Mesothelial cell of epicardium (in vitro differentiated cells): ENCODE data around the gene PLCB4. TPM values are rescaled to one million over a fixed set of nuclear protein-coding genes. Genes with fewer than 3 reads are reported as not detected.
A peak's percentile ranks its signal among the peaks of the same experiment; 100 is the strongest.

Experiments used
- DNase-seq, 2 experiments: peaks; one replicate each; pipeline ENCODE4 v3.0.0; 2021; ENCODE audit warnings: low spot score in 2 of 2; ENCODE audit not compliant: unreplicated experiment in 2 of 2
- H3K27ac Mint-ChIP-seq: 2 replicates; pipeline ENCODE4 v1.8.0; 2021; ENCODE audit warnings: mixed read lengths
- H3K27me3 Mint-ChIP-seq: 2 replicates; pipeline ENCODE4 v1.8.0; 2021; ENCODE audit warnings: low read depth, mixed read lengths
- H3K36me3 Mint-ChIP-seq: 2 replicates; pipeline ENCODE4 v1.8.0; 2021; ENCODE audit warnings: mixed read lengths
- H3K4me1 Mint-ChIP-seq: 2 replicates; pipeline ENCODE4 v1.8.0; 2021; ENCODE audit warnings: mixed read lengths
- H3K4me3 Mint-ChIP-seq: 2 replicates; pipeline ENCODE4 v1.8.0; 2021; ENCODE audit warnings: mild to moderate bottlenecking, moderate library complexity, mixed read lengths
- H3K9me3 Mint-ChIP-seq: 2 replicates; pipeline ENCODE4 v1.8.0; 2021; ENCODE audit warnings: mixed read lengths
- CTCF ChIP-seq: fragments of 200-600 bp; sonication (generic); IDR thresholded peaks from one replicate; pipeline ENCODE4 v1.5.0; 2021; ENCODE audit warnings: antibody characterized with exemption; ENCODE audit not compliant: unreplicated experiment
- total RNA-seq: library from RNA; stranded (reverse); gene quantifications from 3 replicates; pipeline ENCODE4 v1.2.1, GENCODE V29; 2021

PLCB4 gene
- total RNA-seq, 1 donor from 2014 or later, result 14.0 TPM

GRCh38 chr20:9059931-9060330 is 9.0 kb upstream of the PLCB4 start:
- peaks cover 16% of the 10 kb centered on the region for H3K9me3 Mint-ChIP-seq

GRCh38 chr20:9061434-9061833 is 7.5 kb upstream of the PLCB4 start:
- H3K4me3 Mint-ChIP-seq, result no peak overlapping the region
- peaks cover 13% of the 10 kb centered on the region for H3K9me3 Mint-ChIP-seq
- no peaks in the 10 kb centered on the region for H3K27me3 Mint-ChIP-seq
- H3K36me3 Mint-ChIP-seq, result no peaks in the 10 kb centered on the region
- H3K4me1 Mint-ChIP-seq, result no peaks in the 10 kb centered on the region
- no peak for DNase-seq
- TF ChIP-seq CTCF, result no peak
- no peak overlapping the region for H3K27ac Mint-ChIP-seq

More at GRCh38 chr20:9059931-9060330, 9.0 kb upstream of the PLCB4 start:
- Mint-ChIP-seq H3K27me3 (no peaks in the 10 kb centered on the region), H3K4me1 (no peaks in the 10 kb centered on the region), H3K4me3 (no peak overlapping the region), H3K36me3 (no peaks in the 10 kb centered on the region), H3K27ac (no peak overlapping the region)
- DNase-seq, result no peak
- no peak for TF ChIP-seq CTCF

- no peaks in the 10 kb centered on the region for H3K27me3 Mint-ChIP-seq
- no peak overlapping the region for H3K4me3 Mint-ChIP-seq
- H3K9me3 Mint-ChIP-seq, result peaks cover 7% of the 10 kb centered on the region
- no peak overlapping the region for H3K27ac Mint-ChIP-seq
- TF ChIP-seq CTCF, result no peak
- H3K36me3 Mint-ChIP-seq, result no peaks in the 10 kb centered on the region
- no peak for DNase-seq
- peaks cover under 1% of the 10 kb centered on the region for H3K4me1 Mint-ChIP-seq
Measured at GRCh38 chr20:9062066-9062465, 6.8 kb upstream of the PLCB4 start.

- DNase-seq, result no peak
- H3K27me3 Mint-ChIP-seq, result no peaks in the 10 kb centered on the region
- H3K27ac Mint-ChIP-seq, result no peak overlapping the region
- no peak for TF ChIP-seq CTCF
- peaks cover 20% of the 10 kb centered on the region for H3K4me1 Mint-ChIP-seq
- H3K9me3 Mint-ChIP-seq, result peaks cover 7% of the 10 kb centered on the region
- H3K36me3 Mint-ChIP-seq, result no peaks in the 10 kb centered on the region
- H3K4me3 Mint-ChIP-seq, result no peak overlapping the region
Measured at GRCh38 chr20:9066191-9066590, 2.7 kb upstream of the PLCB4 start.

- Mint-ChIP-seq H3K9me3 (peaks cover 7% of the 10 kb centered on the region), H3K27ac (peak overlapping the region; percentile 84), H3K27me3 (no peaks in the 10 kb centered on the region), H3K4me3 (peak overlapping the region; percentile 82), H3K36me3 (no peaks in the 10 kb centered on the region), H3K4me1 (peaks cover 35% of the 10 kb centered on the region)
- TF ChIP-seq CTCF, result no peak
- DNase-seq, result peak; percentile 40 to 75
Measured at GRCh38 chr20:9068233-9068801, 570 bp upstream of the PLCB4 start.

- H3K36me3 Mint-ChIP-seq, result no peaks in the 10 kb centered on the region
- no peak for TF ChIP-seq CTCF
- no peak for DNase-seq
- no peaks in the 10 kb centered on the region for H3K9me3 Mint-ChIP-seq
- H3K27me3 Mint-ChIP-seq, result no peaks in the 10 kb centered on the region
- peaks cover 35% of the 10 kb centered on the region for H3K4me1 Mint-ChIP-seq
- peak overlapping the region; percentile 82 for H3K4me3 Mint-ChIP-seq
- H3K27ac Mint-ChIP-seq, result no peak overlapping the region
Measured at GRCh38 chr20:9070304-9070703, 1.4 kb downstream of the PLCB4 start.
